H1 (cell line): ENCODE data around the gene LPP.

Source experiments
- CHD2 ChIP-seq: IDR thresholded peaks from 2 replicates; pipeline ENCODE4 v1.6.1; 2012; ENCODE audit warnings: low read length, improper control_type of control experiment
- CREB1 ChIP-seq: IDR thresholded peaks from 2 replicates; pipeline ENCODE4 v1.6.1; 2012; ENCODE audit warnings: inconsistent platforms
- CTCF ChIP-seq, 3 experiments: IDR thresholded peaks; 1 replicate in 2 of 3; 2 replicates in 1 of 3; pipeline versions ENCODE4 v1.5.1 to v1.6.1; 2011; ENCODE audit warnings: low read length in 3 of 3, mild to moderate bottlenecking in 3 of 3, inconsistent platforms in 2 of 3, low read depth in 1 of 3, moderate library complexity in 1 of 3; ENCODE audit not compliant: insufficient read depth in 1 of 3; ENCODE audit errors: control extremely low read depth in 1 of 3
- EGR1 ChIP-seq: IDR thresholded peaks from 2 replicates; pipeline ENCODE4 v1.6.1; 2011; ENCODE audit warnings: low read depth, low read length, borderline replicate concordance
- EZH2 ChIP-seq: fragments of 200-600 bp; sonication (generic); IDR thresholded peaks from 2 replicates; pipeline ENCODE4 v1.7.1; 2012; ENCODE audit warnings: low read depth, mild to moderate bottlenecking, moderate library complexity, low read length, inconsistent platforms; ENCODE audit not compliant: severe bottlenecking
- MAX ChIP-seq: IDR thresholded peaks from 2 replicates; pipeline ENCODE4 v1.6.1; 2012; ENCODE audit warnings: inconsistent platforms
- POLR2A ChIP-seq, 2 experiments: IDR thresholded peaks; 1 replicate in 1 of 2; 2 replicates in 1 of 2; pipeline ENCODE4 v1.6.1; 2011; ENCODE audit warnings: low read depth in 2 of 2, low read length in 2 of 2, mild to moderate bottlenecking in 2 of 2; ENCODE audit errors: control extremely low read depth in 1 of 2
- POLR2AphosphoS5 ChIP-seq: IDR thresholded peaks from 2 replicates; pipeline ENCODE4 v1.6.1; 2011; ENCODE audit warnings: low read depth, low read length
- RAD21 ChIP-seq, 2 experiments: IDR thresholded peaks in 1 of 2; conservative IDR thresholded peaks in 1 of 2; 2 replicates each; pipeline ENCODE4 v1.6.1; 2011; ENCODE audit warnings: low read depth in 2 of 2, low read length in 2 of 2, improper control_type of control experiment in 1 of 2, inconsistent platforms in 1 of 2, mild to moderate bottlenecking in 1 of 2, moderate library complexity in 1 of 2
- RFX5 ChIP-seq: IDR thresholded peaks from 2 replicates; pipeline ENCODE4 v1.6.1; 2011; ENCODE audit warnings: low read depth, low read length, improper control_type of control experiment, borderline replicate concordance
- SAP30 ChIP-seq: fragments of 300-600 bp; sonication (generic); IDR thresholded peaks from 2 replicates; pipeline ENCODE4 v1.7.1; 2012; ENCODE audit warnings: low read length, moderate library complexity, mild to moderate bottlenecking, inconsistent platforms; ENCODE audit not compliant: insufficient read depth, insufficient replicate concordance
- SP2 ChIP-seq: IDR thresholded peaks from 2 replicates; pipeline ENCODE4 v1.6.1; 2012; ENCODE audit warnings: mild to moderate bottlenecking, low read length, inconsistent platforms
- SP4 ChIP-seq: IDR thresholded peaks from 2 replicates; pipeline ENCODE4 v1.6.1; 2012; ENCODE audit warnings: low read length, inconsistent platforms
- TF ChIP-seq, protein P1 (sequence below): IDR thresholded peaks from 2 replicates; pipeline ENCODE4 v1.6.1; 2011; ENCODE audit warnings: low read length, improper control_type of control experiment

DNA sequence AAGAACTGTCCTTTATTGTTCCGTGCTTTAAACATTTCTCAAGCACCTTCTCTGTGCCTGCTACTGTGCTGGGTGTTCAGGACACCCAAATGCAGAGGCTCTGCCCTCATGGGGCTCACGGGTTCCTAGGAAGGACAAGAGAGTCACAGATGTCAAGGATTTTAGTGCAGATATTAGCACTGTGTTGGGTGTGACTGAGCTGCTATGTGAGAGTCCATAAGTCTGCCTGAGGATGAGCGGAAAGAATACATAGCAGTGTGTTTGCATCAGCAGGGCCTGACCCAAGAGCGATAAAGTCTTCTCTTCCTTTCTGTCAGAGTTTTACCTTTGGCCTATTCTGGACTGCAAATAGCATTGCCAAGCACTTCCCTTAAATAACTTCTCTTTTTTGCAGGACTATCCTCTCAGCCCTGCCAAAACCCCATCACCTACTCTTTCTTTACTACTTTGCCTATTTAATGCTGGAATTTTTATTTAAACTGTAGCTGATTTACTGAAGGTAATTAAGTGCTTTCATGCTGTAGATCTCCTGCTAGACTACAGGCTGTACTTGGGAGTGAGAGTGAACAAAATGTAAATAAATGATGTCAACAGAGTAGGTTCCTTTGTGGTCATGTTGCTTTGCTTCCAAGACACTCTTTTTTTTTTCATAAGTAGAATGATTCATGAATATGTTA, 558.4 kb downstream of the LPP start:
- TF ChIP-seq EGR1 (no peak), CHD2 (no peak), RFX5 (no peak), CREB1 (no peak), SP2 (no peak), POLR2A (IDR thresholded peaks at IDR 0.05; ENCODE audit: control extremely low read depth in 1 of 2, low read depth in 2 of 2, low read length in 2 of 2) (no peak), EZH2 (no peak), SAP30 (no peak), RAD21 (IDR thresholded peaks at IDR 0.05 in 1 of 2, conservative IDR thresholded peaks at IDR 0.05 in 1 of 2; ENCODE audit: low read depth in 2 of 2, low read length in 2 of 2) (no peak), CTCF (IDR thresholded peaks at IDR 0.05; ENCODE audit: control extremely low read depth in 1 of 3, insufficient read depth in 1 of 3, low read depth in 1 of 3, low read length in 3 of 3) (no peak), SP4 (no peak), POLR2AphosphoS5 (no peak), MAX (no peak)
- TF ChIP-seq, protein P1, sequence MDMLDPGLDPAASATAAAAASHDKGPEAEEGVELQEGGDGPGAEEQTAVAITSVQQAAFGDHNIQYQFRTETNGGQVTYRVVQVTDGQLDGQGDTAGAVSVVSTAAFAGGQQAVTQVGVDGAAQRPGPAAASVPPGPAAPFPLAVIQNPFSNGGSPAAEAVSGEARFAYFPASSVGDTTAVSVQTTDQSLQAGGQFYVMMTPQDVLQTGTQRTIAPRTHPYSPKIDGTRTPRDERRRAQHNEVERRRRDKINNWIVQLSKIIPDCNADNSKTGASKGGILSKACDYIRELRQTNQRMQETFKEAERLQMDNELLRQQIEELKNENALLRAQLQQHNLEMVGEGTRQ: no peak
